IPS DF 6.9 (cell line): ENCODE measurements around the gene DAB1.

Source experiments
- DNase-seq: peaks from one replicate; pipeline ENCODE4 v3.0.0-alpha.2; 2013; ENCODE audit warnings: low read depth, low spot score
- H3K27ac ChIP-seq: one replicate; pipeline ENCODE4 v1.5.1; 2013; ENCODE audit warnings: low read length, control low read depth
- H3K27me3 ChIP-seq: 2 replicates; pipeline ENCODE4 v1.6.1; 2013; ENCODE audit warnings: mild to moderate bottlenecking, low read length; ENCODE audit not compliant: control insufficient read depth, insufficient read depth
- H3K36me3 ChIP-seq: 2 replicates; pipeline ENCODE4 v1.6.1; 2013; ENCODE audit warnings: low read length; ENCODE audit not compliant: control insufficient read depth, insufficient read depth
- H3K4me1 ChIP-seq: 2 replicates; pipeline ENCODE4 v1.6.1; 2013; ENCODE audit warnings: low read length; ENCODE audit not compliant: control insufficient read depth, insufficient read depth
- H3K4me3 ChIP-seq: 2 replicates; pipeline ENCODE4 v1.5.1; 2013; ENCODE audit warnings: mild to moderate bottlenecking, low read length
- H3K9me3 ChIP-seq: 2 replicates; pipeline ENCODE4 v1.6.1; 2013; ENCODE audit warnings: low read length, inconsistent platforms; ENCODE audit not compliant: control insufficient read depth, insufficient read depth
- WGBS: extraction: QIAGEN DNeasy Blood & Tissue Kit; methylation state at CpG from one replicate; pipeline ENCODE4 v1.1.7; 2013; ENCODE audit warnings: mixed read lengths, missing lambda C conversion rate; ENCODE audit not compliant: insufficient read length, insufficient coverage; 5-methylcytosine and 5-hydroxymethylcytosine counted together

The DAB1 gene

GRCh38 chr1:57384284-57384683 lies 39.6 kb downstream of the DAB1 start:
- DNase-seq: no peak
- Histone ChIP-seq H3K4me3 (no peak overlapping the region), H3K27ac (no peak overlapping the region), H3K27me3 (no peaks in the 10 kb centered on the region), H3K36me3 (no peaks in the 10 kb centered on the region), H3K9me3 (no peaks in the 10 kb centered on the region), H3K4me1 (no peaks in the 10 kb centered on the region)
- WGBS: no CpG with 5 or more reads among the region's 4 CpGs

DNA sequence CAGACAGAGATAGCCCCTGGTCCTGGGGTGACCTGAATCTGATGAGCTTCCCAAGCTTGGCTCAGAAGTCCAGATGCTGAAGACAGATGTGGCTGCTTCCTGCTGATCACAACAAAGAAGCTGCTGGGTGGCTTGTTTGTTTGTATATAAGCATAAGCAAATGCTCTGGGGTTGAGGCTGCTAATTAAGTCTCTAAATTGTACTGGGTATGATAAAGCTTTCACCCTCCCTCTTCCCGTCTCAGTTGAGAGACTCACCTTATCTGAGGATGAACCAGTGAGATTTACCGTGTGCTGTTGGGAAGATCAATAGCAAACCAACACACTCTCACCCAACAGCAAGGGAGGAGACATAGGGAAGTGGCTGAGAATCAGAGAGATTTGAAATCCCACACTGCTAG lies 42.0 kb downstream of the DAB1 start:
- H3K4me1 ChIP-seq: 0 out of 2 replicates have a peak, but pooled peaks cover 1% of the 10 kb centered on the region
- no peaks in the 10 kb centered on the region for H3K9me3 ChIP-seq
- no CpG with 5 or more reads among the region's 2 CpGs for WGBS
- no peak overlapping the region for H3K4me3 ChIP-seq
- DNase-seq: no peak
- no peaks in the 10 kb centered on the region for H3K27me3 ChIP-seq
- H3K27ac ChIP-seq: no peak overlapping the region
- H3K36me3 ChIP-seq: no peaks in the 10 kb centered on the region

DNA sequence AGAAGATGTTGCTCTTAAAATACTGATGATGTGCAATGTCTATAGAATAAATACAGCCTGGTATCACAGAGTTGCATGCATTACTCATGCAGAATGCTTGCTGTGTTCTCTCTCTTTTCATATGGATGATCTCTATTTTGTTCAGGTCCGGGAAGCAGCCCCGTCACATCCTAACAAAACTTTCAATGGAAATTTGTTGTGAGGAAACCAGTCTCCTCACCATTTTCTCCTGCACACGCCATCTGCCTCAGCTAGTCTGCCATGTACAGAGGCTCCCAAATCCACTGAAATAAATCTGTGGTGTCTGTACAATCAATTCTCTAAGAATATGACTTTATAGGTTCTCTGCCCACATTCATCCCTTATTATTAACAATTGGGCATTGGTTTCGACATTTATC lies 42.4 kb downstream of the DAB1 start:
- H3K4me1 ChIP-seq: 0 out of 2 replicates have a peak, but pooled peaks cover 1% of the 10 kb centered on the region
- no peak overlapping the region for H3K27ac ChIP-seq
- H3K9me3 ChIP-seq: no peaks in the 10 kb centered on the region
- no peaks in the 10 kb centered on the region for H3K36me3 ChIP-seq
- no peak overlapping the region for H3K4me3 ChIP-seq
- no peak for DNase-seq
- H3K27me3 ChIP-seq: no peaks in the 10 kb centered on the region
- WGBS: no CpG with 5 or more reads among the region's 4 CpGs

DNA sequence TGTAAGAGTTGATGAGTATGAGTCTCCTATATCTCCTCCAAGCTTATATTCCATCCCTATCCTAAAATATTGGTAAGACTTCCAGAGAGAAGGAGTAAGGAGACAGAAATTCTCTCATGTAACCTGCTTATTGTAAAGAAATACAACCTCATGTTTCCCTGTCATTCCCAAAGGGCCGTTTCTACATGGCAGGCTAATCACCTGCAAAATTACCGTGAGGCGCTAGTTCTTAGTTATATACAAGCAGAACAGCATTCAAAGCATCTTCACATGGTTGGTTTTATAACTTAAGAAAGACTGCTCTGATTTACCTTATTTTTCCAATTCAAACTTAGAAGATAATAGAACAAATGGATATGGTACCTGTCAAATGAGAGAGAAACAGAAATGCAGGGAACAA lies 42.9 kb downstream of the DAB1 start:
- H3K4me1 ChIP-seq: 0 out of 2 replicates have a peak, but pooled peaks cover 1% of the 10 kb centered on the region
- H3K9me3 ChIP-seq: no peaks in the 10 kb centered on the region
- H3K36me3 ChIP-seq: no peaks in the 10 kb centered on the region
- no peak for DNase-seq
- H3K27me3 ChIP-seq: no peaks in the 10 kb centered on the region
- no CpG with 5 or more reads among the region's 3 CpGs for WGBS
- H3K27ac ChIP-seq: no peak overlapping the region
- no peak overlapping the region for H3K4me3 ChIP-seq

DNA sequence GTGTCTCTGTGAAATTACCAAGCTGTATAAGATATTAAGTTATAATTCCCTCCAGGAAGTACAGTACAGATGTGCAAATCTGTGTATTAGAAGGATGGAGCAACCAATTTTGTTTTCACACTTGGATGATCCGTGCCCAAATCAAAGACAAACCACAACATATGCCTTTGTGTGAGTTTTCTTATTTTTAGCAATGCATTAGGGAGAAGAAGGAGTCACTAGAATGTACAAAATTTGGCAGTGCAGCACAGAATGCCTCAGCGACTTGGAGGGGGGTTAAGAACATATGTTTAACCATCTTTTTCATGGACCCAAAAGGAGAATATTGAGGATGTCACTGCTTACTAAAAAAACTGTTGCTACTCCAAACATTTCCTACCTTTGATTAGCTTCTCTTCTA lies 45.3 kb downstream of the DAB1 start:
- Histone ChIP-seq H3K4me3 (no peak overlapping the region), H3K9me3 (no peaks in the 10 kb centered on the region), H3K27me3 (no peaks in the 10 kb centered on the region), H3K4me1 (0 out of 2 replicates have a peak, but pooled peaks cover 1% of the 10 kb centered on the region), H3K27ac (no peak overlapping the region), H3K36me3 (no peaks in the 10 kb centered on the region)
- DNase-seq: no peak
- WGBS: no CpG with 5 or more reads among the region's 2 CpGs

DNA sequence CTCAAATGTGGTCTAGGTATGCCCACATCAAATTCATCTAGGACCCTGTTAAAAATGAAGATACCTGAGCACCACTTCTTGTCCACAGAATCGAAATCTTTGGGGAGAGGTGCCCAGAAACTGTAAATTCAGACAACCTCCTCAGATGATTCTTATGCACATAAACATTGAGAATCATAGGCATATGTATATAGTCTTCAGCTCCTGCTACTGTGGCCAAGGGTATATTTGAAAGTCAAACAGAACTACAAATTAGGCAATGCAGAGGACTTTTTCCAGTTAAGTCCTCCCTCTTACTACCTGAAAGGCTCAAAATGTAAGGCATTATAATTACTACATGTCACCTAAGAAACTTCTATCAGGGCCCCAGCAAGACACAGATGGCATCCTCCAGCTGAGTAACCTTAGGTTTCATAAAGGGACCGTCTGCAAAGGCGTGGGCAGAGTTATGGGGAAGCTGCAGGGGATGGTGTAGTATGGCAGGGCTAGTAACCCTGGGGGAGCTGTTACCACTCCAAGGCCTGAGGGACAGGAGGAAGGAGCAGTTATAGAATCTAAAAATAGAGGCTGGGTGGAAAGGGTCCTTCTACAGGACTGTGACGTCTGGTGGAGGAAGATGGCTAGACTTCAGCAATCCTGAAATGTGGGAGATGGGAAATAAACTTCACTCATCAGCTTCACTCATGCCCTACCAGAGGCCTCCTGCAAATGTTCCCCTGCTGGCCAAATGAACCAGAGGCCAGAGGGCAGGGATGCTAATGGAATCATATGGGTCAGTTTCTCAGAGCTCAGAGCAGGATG lies 46.3 kb downstream of the DAB1 start:
- no peak for DNase-seq
- H3K27me3 ChIP-seq: no peaks in the 10 kb centered on the region
- H3K4me3 ChIP-seq: no peak overlapping the region
- no CpG with 5 or more reads among the region's 4 CpGs for WGBS
- H3K36me3 ChIP-seq: no peaks in the 10 kb centered on the region
- H3K9me3 ChIP-seq: no peaks in the 10 kb centered on the region
- 0 out of 2 replicates have a peak, but pooled peaks cover 1% of the 10 kb centered on the region for H3K4me1 ChIP-seq
- H3K27ac ChIP-seq: no peak overlapping the region

DNA sequence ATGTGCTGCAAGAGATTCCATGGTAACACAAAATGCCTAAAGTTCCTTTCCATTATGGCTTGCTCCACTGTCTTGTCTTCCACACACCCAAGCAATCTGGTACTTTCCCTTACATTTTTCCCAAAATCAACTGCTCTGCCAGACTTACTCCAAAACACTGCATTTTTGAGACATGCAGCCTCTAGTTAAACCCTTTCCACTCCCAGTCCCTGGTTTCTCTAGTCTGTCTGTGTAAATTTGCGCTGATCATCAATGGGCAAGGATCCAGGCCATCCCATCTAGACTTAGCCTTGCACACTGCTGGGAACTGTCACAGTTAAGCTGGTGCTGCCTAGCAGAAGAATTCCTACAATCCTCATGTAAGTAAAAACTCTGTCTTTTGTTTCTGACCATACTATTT lies 47.8 kb downstream of the DAB1 start:
- Histone ChIP-seq H3K27ac (no peak overlapping the region), H3K4me3 (no peak overlapping the region), H3K4me1 (0 out of 2 replicates have a peak, but pooled peaks cover 1% of the 10 kb centered on the region), H3K27me3 (no peaks in the 10 kb centered on the region), H3K36me3 (no peaks in the 10 kb centered on the region), H3K9me3 (no peaks in the 10 kb centered on the region)
- DNase-seq: no peak
- WGBS: no CpG with 5 or more reads among the region's 1 CpG

DNA sequence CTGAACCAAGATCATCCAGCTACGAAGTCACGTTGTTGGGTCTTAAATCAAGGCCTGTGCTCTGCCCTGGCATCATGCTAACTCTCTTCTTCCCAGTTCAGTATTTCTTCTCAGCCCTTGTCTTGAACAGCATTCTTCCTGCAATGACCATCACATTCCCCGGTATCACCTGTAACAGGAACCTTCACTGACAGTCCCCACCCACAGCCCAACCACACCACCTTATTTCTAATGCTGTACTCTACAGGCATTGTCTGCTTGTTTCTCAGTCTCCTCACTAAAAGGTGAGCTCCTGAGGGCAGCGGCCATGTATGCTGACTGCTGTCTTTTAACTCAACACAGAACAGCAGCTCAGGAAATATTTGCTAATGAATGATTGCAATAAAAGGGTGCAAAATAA lies 54.0 kb downstream of the DAB1 start:
- Histone ChIP-seq H3K27me3 (no peaks in the 10 kb centered on the region), H3K4me1 (no peaks in the 10 kb centered on the region), H3K36me3 (no peaks in the 10 kb centered on the region; the same call in 1 of the 2 replicates), H3K9me3 (no peaks in the 10 kb centered on the region), H3K4me3 (no peak overlapping the region), H3K27ac (no peak overlapping the region)
- WGBS: no CpG with 5 or more reads among the region's 4 CpGs
- DNase-seq: no peak

DNA sequence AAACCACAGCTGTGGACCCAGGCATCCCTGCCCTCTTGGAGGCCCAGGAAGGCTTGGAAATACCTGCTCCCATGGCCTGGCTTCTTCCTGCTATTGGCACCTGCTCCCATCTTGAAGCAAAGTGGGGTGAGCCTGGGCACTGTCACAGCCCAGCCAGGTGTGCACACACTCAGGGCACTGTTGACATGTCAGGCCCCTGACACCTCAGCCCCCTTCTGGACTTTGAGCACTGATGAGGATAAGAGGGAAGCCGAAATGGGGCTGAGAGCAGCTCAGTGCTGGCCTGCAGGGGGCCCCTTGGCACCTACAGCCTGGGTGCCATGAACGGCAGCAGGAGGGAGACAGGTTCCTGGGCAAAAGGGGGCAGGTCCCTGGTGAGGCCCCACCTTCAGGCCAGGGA lies 55.9 kb downstream of the DAB1 start:
- no peak overlapping the region for H3K4me3 ChIP-seq
- H3K4me1 ChIP-seq: no peaks in the 10 kb centered on the region
- no peaks in the 10 kb centered on the region for H3K27me3 ChIP-seq
- H3K27ac ChIP-seq: no peak overlapping the region
- DNase-seq: no peak
- H3K36me3 ChIP-seq: no peaks in the 10 kb centered on the region; the same call in 1 of the 2 replicates
- H3K9me3 ChIP-seq: no peaks in the 10 kb centered on the region
- no CpG with 5 or more reads among the region's 2 CpGs for WGBS

GRCh38 chr1:57363643-57364042 lies 60.2 kb downstream of the DAB1 start:
- no CpG with 5 or more reads among the region's 1 CpG for WGBS
- Histone ChIP-seq H3K27me3 (no peaks in the 10 kb centered on the region), H3K36me3 (no peaks in the 10 kb centered on the region), H3K27ac (no peak overlapping the region), H3K9me3 (no peaks in the 10 kb centered on the region), H3K4me3 (no peak overlapping the region), H3K4me1 (no peaks in the 10 kb centered on the region)
- no peak for DNase-seq

DNA sequence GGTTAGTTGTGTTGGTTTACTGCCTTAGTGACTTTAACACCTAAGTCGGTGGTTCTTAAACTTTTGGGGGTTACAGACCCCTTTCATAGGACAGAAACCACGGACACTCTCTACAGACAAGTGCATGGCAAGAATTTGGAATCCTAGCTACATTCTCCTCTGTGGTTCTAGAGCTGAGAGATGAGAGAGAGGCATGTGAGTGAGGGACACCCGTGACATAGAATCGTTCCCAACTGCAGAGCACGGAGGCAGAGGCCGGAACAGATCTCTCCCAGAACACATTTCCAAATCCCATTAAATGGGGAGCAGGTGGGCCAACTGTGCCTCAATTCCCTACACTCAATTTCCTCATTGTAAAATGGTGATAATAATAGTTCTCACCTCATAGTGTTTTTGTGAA lies 60.7 kb downstream of the DAB1 start:
- Histone ChIP-seq H3K4me1 (no peaks in the 10 kb centered on the region), H3K27me3 (no peaks in the 10 kb centered on the region), H3K36me3 (no peaks in the 10 kb centered on the region), H3K27ac (no peak overlapping the region), H3K4me3 (no peak overlapping the region), H3K9me3 (no peaks in the 10 kb centered on the region)
- no peak for DNase-seq
- no CpG with 5 or more reads among the region's 6 CpGs for WGBS
